Peyer's patch (tissue), 4 donors: Measurements from ENCODE around the gene CLN6. TPM values are rescaled to one million over a fixed set of nuclear protein-coding genes. Genes with fewer than 3 reads are reported as not detected.

Experiments
- DNase-seq, 3 donors: peaks; one replicate each; pipeline ENCODE4 v3.0.0-alpha.2; 2017 to 2019
- H3K27ac ChIP-seq, 4 donors: fragments of 200-600 bp; sonication (generic); one replicate each; pipeline ENCODE4 v1.5.1; 2016 to 2019
- H3K27me3 ChIP-seq, 2 donors: fragments of 200-600 bp; sonication (generic); one replicate each; pipeline ENCODE4 v1.5.1; 2019
- H3K36me3 ChIP-seq, 3 donors: fragments of 200-600 bp; sonication (generic); one replicate each; pipeline ENCODE4 v1.5.1; 2016 to 2019
- H3K4me1 ChIP-seq, 4 donors: fragments of 200-600 bp; sonication (generic); one replicate each; pipeline ENCODE4 v1.5.1; 2016 to 2019
- H3K4me3 ChIP-seq, 4 donors: fragments of 200-600 bp; sonication (generic); 1 replicate in 3 of 4; 2 replicates in 1 of 4; pipeline ENCODE4 v1.5.1; 2016 to 2019; ENCODE audit warnings: mild to moderate bottlenecking in 1 of 4
- H3K9me3 ChIP-seq, 4 donors: fragments of 200-600 bp; sonication (generic); one replicate each; pipeline ENCODE4 v1.5.1; 2016 to 2019; ENCODE audit warnings: mild to moderate bottlenecking in 1 of 4
- POLR2A ChIP-seq, 2 donors: fragments of 450-650 bp; IDR thresholded peaks; one replicate each; pipeline ENCODE4 v1.5.1; 2017; ENCODE audit warnings: antibody characterized with exemption in 2 of 2, mild to moderate bottlenecking in 2 of 2, moderate library complexity in 2 of 2
- total RNA-seq, 4 donors: library from RNA; depleted of rRNA; stranded (reverse); fragments of >200 nt; gene quantifications; one replicate each; pipeline ENCODE4 v1.1.0, GENCODE V29; 2016
- TF ChIP-seq, protein P1 (sequence below), 6 experiments: fragments of 450-650 bp in 4 of 6; fragments of 200-600 bp in 2 of 6; sonication (generic) in 1 of 6; IDR thresholded peaks; one replicate each; pipeline ENCODE4 v1.5.1; 2017 to 2019; ENCODE audit warnings: antibody characterized with exemption in 6 of 6, mild to moderate bottlenecking in 3 of 6, moderate library complexity in 1 of 6

CLN6 gene
- total RNA-seq, 4 donors from 2014 or later = 19.0 to 38.0 (median 23.0) TPM

DNA sequence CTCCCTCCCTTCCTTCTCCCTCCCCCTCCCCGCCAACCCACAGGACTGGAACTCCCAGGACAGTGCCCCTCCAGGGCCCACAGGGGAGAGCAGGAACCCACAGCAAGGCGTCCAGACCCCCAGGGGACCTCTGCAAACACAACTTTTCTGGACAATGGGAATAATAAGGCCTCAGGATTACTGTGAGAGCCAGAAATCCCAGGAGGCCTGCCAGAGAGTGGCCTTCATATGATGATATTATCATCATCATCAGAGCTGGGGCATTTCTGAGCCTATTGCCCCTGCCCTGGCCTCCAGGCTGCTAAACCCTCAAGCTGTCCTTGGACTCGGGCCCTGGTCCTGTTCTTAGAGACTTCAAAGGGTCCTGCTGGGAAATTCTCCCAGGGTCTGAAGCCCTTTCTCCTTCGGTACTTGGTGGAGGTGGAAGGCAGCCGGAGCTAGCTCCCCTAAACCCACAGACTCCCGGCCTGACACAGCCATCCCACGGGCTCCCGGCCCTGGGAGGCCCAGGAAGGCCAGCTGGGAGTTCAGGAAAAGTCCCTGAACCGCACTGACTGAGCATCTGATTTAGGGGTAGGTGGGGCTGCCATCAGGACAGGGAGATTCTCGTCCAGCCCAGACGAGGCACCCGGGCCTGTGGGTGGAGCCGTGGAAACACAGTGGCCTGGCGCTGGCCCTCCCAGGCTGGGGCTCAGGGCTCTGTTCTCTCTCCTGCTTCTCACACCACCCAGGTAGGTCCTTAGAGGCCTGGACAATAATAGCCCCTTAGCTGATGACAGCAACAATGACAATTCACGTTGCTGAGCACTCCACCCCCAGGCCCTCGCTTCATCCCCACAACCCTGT is 29.3 kb downstream of the CLN6 start:
- H3K9me3 ChIP-seq = no peaks in the 10 kb centered on the region
- no peak for TF ChIP-seq POLR2A (IDR thresholded peaks at IDR 0.05)
- TF ChIP-seq, protein P1, sequence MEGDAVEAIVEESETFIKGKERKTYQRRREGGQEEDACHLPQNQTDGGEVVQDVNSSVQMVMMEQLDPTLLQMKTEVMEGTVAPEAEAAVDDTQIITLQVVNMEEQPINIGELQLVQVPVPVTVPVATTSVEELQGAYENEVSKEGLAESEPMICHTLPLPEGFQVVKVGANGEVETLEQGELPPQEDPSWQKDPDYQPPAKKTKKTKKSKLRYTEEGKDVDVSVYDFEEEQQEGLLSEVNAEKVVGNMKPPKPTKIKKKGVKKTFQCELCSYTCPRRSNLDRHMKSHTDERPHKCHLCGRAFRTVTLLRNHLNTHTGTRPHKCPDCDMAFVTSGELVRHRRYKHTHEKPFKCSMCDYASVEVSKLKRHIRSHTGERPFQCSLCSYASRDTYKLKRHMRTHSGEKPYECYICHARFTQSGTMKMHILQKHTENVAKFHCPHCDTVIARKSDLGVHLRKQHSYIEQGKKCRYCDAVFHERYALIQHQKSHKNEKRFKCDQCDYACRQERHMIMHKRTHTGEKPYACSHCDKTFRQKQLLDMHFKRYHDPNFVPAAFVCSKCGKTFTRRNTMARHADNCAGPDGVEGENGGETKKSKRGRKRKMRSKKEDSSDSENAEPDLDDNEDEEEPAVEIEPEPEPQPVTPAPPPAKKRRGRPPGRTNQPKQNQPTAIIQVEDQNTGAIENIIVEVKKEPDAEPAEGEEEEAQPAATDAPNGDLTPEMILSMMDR (IDR thresholded peaks at IDR 0.05) = no peak
- peak in 1 of 3 donors; percentile 48 for DNase-seq
- peaks cover 0 to 26% (median 0%) of the 10 kb centered on the region in 3 donors for H3K36me3 ChIP-seq
- no peak overlapping the region for H3K4me3 ChIP-seq
- H3K27ac ChIP-seq = no peak overlapping the region
- H3K27me3 ChIP-seq = no peaks in the 10 kb centered on the region
- H3K4me1 ChIP-seq = peaks cover 0 to 33% (median 0%) of the 10 kb centered on the region in 4 donors

DNA sequence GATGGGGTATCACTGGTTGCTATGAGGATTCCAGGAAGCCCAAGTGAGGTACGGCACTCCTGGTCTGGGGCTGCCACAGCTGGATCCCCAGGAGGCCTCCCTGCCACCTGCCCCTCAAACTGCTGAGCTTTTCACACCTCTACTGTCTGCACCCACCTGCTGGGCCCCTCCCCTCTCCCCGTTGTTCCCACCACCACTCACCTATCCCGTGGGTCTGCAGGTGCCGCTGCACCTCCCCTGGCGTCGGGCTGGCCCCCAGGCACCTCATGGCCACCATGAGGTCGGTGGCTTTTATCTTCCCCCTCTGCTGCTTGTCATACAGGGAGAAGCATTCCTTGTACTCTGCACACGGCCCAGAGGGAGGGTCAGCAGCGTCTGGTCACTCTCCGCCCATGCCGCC is 30.2 kb downstream of the CLN6 start:
- no peak for TF ChIP-seq POLR2A (IDR thresholded peaks at IDR 0.05)
- TF ChIP-seq, protein P1 (IDR thresholded peaks at IDR 0.05) = no peak
- Histone ChIP-seq H3K4me1 (peaks cover 0 to 27% (median 0%) of the 10 kb centered on the region in 4 donors), H3K36me3 (peaks cover 0 to 30% (median 0%) of the 10 kb centered on the region in 3 donors), H3K9me3 (no peaks in the 10 kb centered on the region), H3K27ac (no peak overlapping the region), H3K4me3 (no peak overlapping the region), H3K27me3 (no peaks in the 10 kb centered on the region)
- peak in 1 of 3 donors; percentile 35 for DNase-seq

DNA sequence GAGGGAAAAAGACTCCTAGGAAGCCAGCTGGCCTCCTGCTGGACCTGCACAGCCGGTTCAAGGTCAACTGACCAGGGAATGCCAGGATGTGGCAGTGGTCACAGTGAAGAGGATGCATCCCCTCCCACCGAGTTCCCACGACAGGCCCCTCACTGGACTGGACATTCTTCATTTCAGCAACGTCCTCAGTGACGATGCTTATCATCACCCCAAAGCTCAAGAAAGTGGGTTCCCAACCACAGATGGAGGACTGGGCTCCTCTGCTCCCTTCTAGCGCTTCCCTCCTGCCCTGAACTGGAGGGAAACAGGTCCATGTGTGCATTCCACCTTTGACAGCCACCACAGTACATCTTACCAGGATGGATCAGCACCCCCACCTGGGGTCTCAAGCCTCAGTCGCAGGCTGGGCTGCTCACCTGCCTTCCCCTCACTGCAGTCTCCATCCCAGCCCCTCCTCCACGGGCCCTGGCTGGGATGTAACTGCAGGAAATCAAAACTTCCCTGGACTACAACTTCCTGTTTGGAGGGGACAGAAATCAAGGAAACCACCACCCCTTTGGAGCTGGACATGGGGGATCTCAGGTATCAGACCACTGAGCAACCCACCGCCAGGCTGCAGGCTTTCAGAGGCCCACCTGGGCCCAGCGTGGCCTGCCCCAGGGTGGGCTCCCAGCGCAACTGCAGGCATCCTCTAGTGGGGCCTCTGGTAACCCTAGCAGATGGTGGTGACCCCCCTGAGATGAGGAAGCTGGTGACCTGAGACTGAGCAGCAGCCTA is 31.7 kb downstream of the CLN6 start:
- no peak for DNase-seq

DNA sequence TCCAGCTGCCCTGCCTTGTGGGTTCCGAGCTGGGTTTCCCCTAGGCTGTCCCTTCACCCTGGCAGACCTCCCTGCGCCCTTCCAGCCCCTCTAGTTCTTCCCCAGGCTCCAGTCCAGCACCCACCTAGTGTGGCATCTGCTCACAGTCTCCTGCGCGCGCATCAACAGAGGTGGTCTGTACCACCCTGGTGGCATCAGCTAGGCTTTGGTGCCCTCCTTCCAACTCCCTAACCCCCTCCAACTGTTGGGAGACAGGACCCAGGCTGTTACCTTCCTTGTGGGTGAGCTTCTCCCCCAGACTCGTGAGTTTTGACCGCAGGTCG is 32.4 kb downstream of the CLN6 start:
- TF ChIP-seq POLR2A (IDR thresholded peaks at IDR 0.05) = no peak
- TF ChIP-seq, protein P1 (IDR thresholded peaks at IDR 0.05) = no peak

More for the DNA sequence above, 31.7 kb downstream of the CLN6 start:
- no peaks in the 10 kb centered on the region for H3K27me3 ChIP-seq
- TF ChIP-seq POLR2A (IDR thresholded peaks at IDR 0.05) = no peak
- TF ChIP-seq, protein P1 (IDR thresholded peaks at IDR 0.05) = no peak
- H3K27ac ChIP-seq = no peak overlapping the region
- H3K4me1 ChIP-seq = peaks cover 0 to 26% (median 0%) of the 10 kb centered on the region in 4 donors
- H3K4me3 ChIP-seq = no peak overlapping the region
- peaks cover 0 to 43% (median 0%) of the 10 kb centered on the region in 3 donors for H3K36me3 ChIP-seq
- H3K9me3 ChIP-seq = no peaks in the 10 kb centered on the region

DNA sequence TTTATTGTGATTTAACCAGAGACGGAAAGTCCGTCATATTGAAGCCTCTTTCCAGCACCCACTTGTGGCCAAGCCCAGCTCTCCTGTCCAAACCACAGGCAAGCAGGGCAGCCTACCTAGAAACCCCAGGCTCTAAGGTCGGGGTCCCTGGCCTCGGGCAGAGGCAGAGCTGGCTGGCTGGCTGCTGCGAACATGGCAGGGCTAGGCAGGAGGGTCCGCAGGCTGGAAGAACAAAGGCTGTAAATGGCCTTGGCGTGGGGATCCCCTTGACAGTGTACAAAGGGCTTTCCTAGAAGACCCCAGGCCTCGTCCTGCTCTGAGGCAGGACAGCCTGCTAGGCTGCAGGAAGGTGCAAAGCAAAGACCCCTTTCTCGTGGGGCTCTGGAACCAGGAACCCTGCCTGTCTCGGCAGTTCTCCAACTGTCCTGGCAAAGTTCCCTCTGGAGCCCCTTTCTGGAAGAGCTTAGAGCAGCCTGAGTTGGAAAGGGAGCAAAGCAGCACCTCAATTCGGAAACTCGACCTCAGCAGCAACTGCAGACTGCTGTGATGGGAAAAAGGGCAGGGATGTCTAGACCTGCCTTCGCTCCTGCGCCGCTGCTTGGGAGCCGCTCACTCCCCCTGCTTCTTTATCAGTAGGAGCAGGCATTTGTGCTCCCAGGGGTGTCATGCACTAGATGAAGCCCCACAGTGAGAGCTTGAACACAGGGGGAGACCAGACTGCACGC is 32.9 kb downstream of the CLN6 start:
- Histone ChIP-seq H3K27ac (no peak overlapping the region), H3K36me3 (peaks cover 0 to 56% (median 0%) of the 10 kb centered on the region in 3 donors), H3K4me1 (peaks cover 0 to 20% (median 0%) of the 10 kb centered on the region in 4 donors), H3K9me3 (no peaks in the 10 kb centered on the region), H3K27me3 (no peaks in the 10 kb centered on the region), H3K4me3 (no peak overlapping the region)
- peak in 1 of 3 donors; percentile 38 for DNase-seq
- no peak for TF ChIP-seq POLR2A (IDR thresholded peaks at IDR 0.05)
- TF ChIP-seq, protein P1 (IDR thresholded peaks at IDR 0.05) = no peak

More for the DNA sequence above, 32.4 kb downstream of the CLN6 start:
- Histone ChIP-seq H3K4me1 (peaks cover 0 to 23% (median 0%) of the 10 kb centered on the region in 4 donors), H3K27me3 (no peaks in the 10 kb centered on the region), H3K4me3 (no peak overlapping the region), H3K36me3 (peaks cover 0 to 50% (median 0%) of the 10 kb centered on the region in 3 donors), H3K9me3 (no peaks in the 10 kb centered on the region), H3K27ac (no peak overlapping the region)
- DNase-seq = peak in 1 of 3 donors; percentile 38
